Measurements from ENCODE around the gene FREY1.
A peak's percentile ranks its signal among the peaks of the same experiment; 100 is the strongest.

FREY1 gene

GRCh38 chr11:45906965-45907611 lies at the start of gene FREY1:
Gene FREY1, minus strand, starts transcription at chr11:45907271. Its CDS starts 26 bp downstream, at chr11:45907245.
- no peak for DNase-seq

GRCh38 chr11:45949992-45950407 lies 42.9 kb upstream of the FREY1 start:
- DNase-seq = no peak

- DNase-seq = no peak
These were observed 41.3 kb upstream of the FREY1 start for GRCh38 chr11:45948356-45948755.

GRCh38 chr11:45947885-45948284 lies 40.8 kb upstream of the FREY1 start:
- no peak for DNase-seq

GRCh38 chr11:45945397-45945999 lies 38.4 kb upstream of the FREY1 start:
- no peak for DNase-seq

- no peak for DNase-seq
These were observed 35.3 kb upstream of the FREY1 start for GRCh38 chr11:45942381-45942780.

GRCh38 chr11:45941285-45941684 lies 34.2 kb upstream of the FREY1 start:
- DNase-seq = no peak

- no peak for DNase-seq
These were observed 32.8 kb upstream of the FREY1 start for GRCh38 chr11:45939836-45940235.

GRCh38 chr11:45937916-45938315 lies 30.8 kb upstream of the FREY1 start:
- no peak for DNase-seq

- no peak for DNase-seq
These were observed 29.5 kb upstream of the FREY1 start for GRCh38 chr11:45936511-45937054.

- no peak for DNase-seq
These were observed 28.4 kb upstream of the FREY1 start for GRCh38 chr11:45935349-45936064.

- no peak for DNase-seq
These were observed 27.7 kb upstream of the FREY1 start for GRCh38 chr11:45934580-45935318.

- DNase-seq = no peak
These were observed 26.9 kb upstream of the FREY1 start for GRCh38 chr11:45933846-45934579.

GRCh38 chr11:45933131-45933831 lies 26.2 kb upstream of the FREY1 start:
- no peak for DNase-seq

GRCh38 chr11:45932217-45932616 lies 25.1 kb upstream of the FREY1 start:
- DNase-seq = no peak

GRCh38 chr11:45931739-45932138 lies 24.7 kb upstream of the FREY1 start:
- no peak for DNase-seq

GRCh38 chr11:45930951-45931570 lies 24.0 kb upstream of the FREY1 start:
- DNase-seq = no peak

- peak; percentile 67 for DNase-seq
These were observed 23.1 kb upstream of the FREY1 start for GRCh38 chr11:45930031-45930794.

GRCh38 chr11:45929486-45930030 lies 22.5 kb upstream of the FREY1 start:
- no peak for DNase-seq

GRCh38 chr11:45928535-45929215 lies 21.6 kb upstream of the FREY1 start:
- DNase-seq = no peak
